IMR-90 (cell line): ENCODE results near the gene ZDHHC17. TPM values are rescaled to one million over a fixed set of nuclear protein-coding genes. Genes with fewer than 3 reads are reported as not detected.

Source experiments
- ATAC-seq: fragments of 200-7000 bp; cut with Tn5 transposase; 2 replicates; pipeline ENCODE4 v1.9.1; 2020; ENCODE audit warnings: low read depth, mild to moderate bottlenecking, moderate library complexity
- BruUV-seq: library from RNA; stranded (reverse); fragments of 400-500 nt; replicated peaks from 2 replicates; lab custom pipeline; 2021; lab: Mats Ljungman, UMichigan
- CTCF ChIA-PET: fragments of 300-600 bp; formaldehyde crosslinking; extraction: SDS; loops from one replicate; lab custom pipeline; 2021; ENCODE audit warnings: antibody characterized with exemption; lab: Yijun Ruan, JAX
- POLR2A ChIA-PET: fragments of 300-600 bp; sonication (Branson Sonifier 250); formaldehyde crosslinking; loops from one replicate; lab custom pipeline; 2022; ENCODE audit warnings: antibody characterized with exemption; ENCODE audit not compliant: unreplicated experiment; lab: Charles Lee
- DNase-seq: peaks from one replicate; pipeline ENCODE4 v3.0.0; 2013
- H2AFZ ChIP-seq: replicated peaks from 2 replicates; pipeline ENCODE3; 2013; ENCODE audit warnings: low read length, mild to moderate bottlenecking; ENCODE audit not compliant: poor library complexity
- H2AK5ac ChIP-seq: 2 replicates; pipeline ENCODE4 v1.6.1; 2013; ENCODE audit warnings: low read depth, low read length, inconsistent platforms
- H2AK9ac ChIP-seq: replicated peaks from 2 replicates; pipeline ENCODE3; 2013; ENCODE audit warnings: mild to moderate bottlenecking, low read depth, low read length, moderate library complexity; ENCODE audit not compliant: poor library complexity
- H2BK120ac ChIP-seq: 2 replicates; pipeline ENCODE4 v1.6.1; 2013; ENCODE audit warnings: low read depth, low read length, inconsistent platforms
- H2BK15ac ChIP-seq: 3 replicates; pipeline ENCODE4 v1.6.1; 2013; ENCODE audit warnings: low read depth, low read length, inconsistent platforms
- H2BK20ac ChIP-seq: 2 replicates; pipeline ENCODE4 v1.6.1; 2013; ENCODE audit warnings: low read depth, mild to moderate bottlenecking, inconsistent platforms, low read length, moderate library complexity
- H2BK5ac ChIP-seq: 2 replicates; pipeline ENCODE4 v1.6.1; 2013; ENCODE audit warnings: mild to moderate bottlenecking, low read depth, low read length, inconsistent platforms; ENCODE audit not compliant: poor library complexity, severe bottlenecking
- H3K14ac ChIP-seq: replicated peaks from 2 replicates; pipeline ENCODE4 v1.6.1; 2013; ENCODE audit warnings: low read depth, low read length, inconsistent platforms
- H3K18ac ChIP-seq: 2 replicates; pipeline ENCODE4 v1.6.1; 2013; ENCODE audit warnings: low read depth, low read length, control low read depth
- H3K23ac ChIP-seq: 2 replicates; pipeline ENCODE4 v1.6.1; 2013; ENCODE audit warnings: low read depth, low read length, inconsistent platforms
- H3K27ac ChIP-seq: 2 replicates; pipeline ENCODE4 v1.5.1; 2013; ENCODE audit warnings: mild to moderate bottlenecking, control low read depth, low read length; ENCODE audit not compliant: insufficient read depth
- H3K27me3 ChIP-seq: 2 replicates; pipeline ENCODE4 v1.6.1; 2013; ENCODE audit warnings: low read length; ENCODE audit not compliant: control insufficient read depth, insufficient read depth
- H3K36me3 ChIP-seq: 2 replicates; pipeline ENCODE4 v1.6.1; 2013; ENCODE audit warnings: low read length, mixed read lengths; ENCODE audit not compliant: control insufficient read depth, insufficient read depth
- H3K4ac ChIP-seq: 2 replicates; pipeline ENCODE4 v1.6.1; 2013; ENCODE audit warnings: low read depth, low read length, inconsistent platforms
- H3K4me1 ChIP-seq: 2 replicates; pipeline ENCODE4 v1.6.1; 2013; ENCODE audit warnings: low read length, mixed read lengths; ENCODE audit not compliant: control insufficient read depth, insufficient read depth
- H3K4me2 ChIP-seq: 2 replicates; pipeline ENCODE4 v1.6.1; 2013; ENCODE audit warnings: low read depth, mild to moderate bottlenecking, control low read depth, low read length, moderate library complexity
- H3K4me3 ChIP-seq: 2 replicates; pipeline ENCODE4 v1.5.1; 2013; ENCODE audit warnings: low read depth, mild to moderate bottlenecking, control low read depth, low read length, moderate library complexity; ENCODE audit not compliant: insufficient read depth
- H3K56ac ChIP-seq: 2 replicates; pipeline ENCODE4 v1.6.1; 2013; ENCODE audit warnings: low read length, inconsistent platforms; ENCODE audit not compliant: insufficient read depth; ENCODE audit errors: extremely low read depth
- H3K79me1 ChIP-seq, 2 experiments: 2 replicates each; pipeline ENCODE4 v1.6.1; 2013; ENCODE audit warnings: low read length in 2 of 2, inconsistent platforms in 1 of 2, low read depth in 1 of 2
- H3K9ac ChIP-seq: 2 replicates; pipeline ENCODE4 v1.6.1; 2013; ENCODE audit warnings: low read depth, low read length, control low read depth
- H3K9me1 ChIP-seq: 2 replicates; pipeline ENCODE4 v1.6.1; 2013; ENCODE audit warnings: low read length, inconsistent platforms; ENCODE audit not compliant: insufficient read depth
- H3K9me3 ChIP-seq: 2 replicates; pipeline ENCODE4 v1.6.1; 2013; ENCODE audit warnings: low read length; ENCODE audit not compliant: control insufficient read depth, insufficient read depth
- H4K20me1 ChIP-seq: 2 replicates; pipeline ENCODE4 v1.6.1; 2013; ENCODE audit warnings: low read length, inconsistent platforms; ENCODE audit not compliant: insufficient read depth
- H4K5ac ChIP-seq: 2 replicates; pipeline ENCODE4 v1.6.1; 2013; ENCODE audit warnings: mild to moderate bottlenecking, low read depth, low read length, control low read depth
- H4K8ac ChIP-seq, 2 experiments: 2 replicates each; pipeline ENCODE4 v1.6.1; 2013; ENCODE audit warnings: low read depth in 2 of 2, low read length in 2 of 2, control low read depth in 1 of 2, inconsistent platforms in 1 of 2
- H4K91ac ChIP-seq: 2 replicates; pipeline ENCODE4 v1.6.1; 2013; ENCODE audit warnings: low read depth, low read length, inconsistent platforms; ENCODE audit not compliant: insufficient read depth
- BHLHE40 ChIP-seq: fragments of 150-350 bp; IDR thresholded peaks from 2 replicates; pipeline ENCODE4 v1.6.1; 2016; ENCODE audit warnings: mild to moderate bottlenecking, low read depth, low read length
- CEBPB ChIP-seq: IDR thresholded peaks from 2 replicates; pipeline ENCODE4 v1.6.1; 2012; ENCODE audit warnings: low read depth, low read length, improper control_type of control experiment
- CHD1 ChIP-seq: IDR thresholded peaks from 2 replicates; pipeline ENCODE4 v1.6.1; 2012; ENCODE audit warnings: low read depth, low read length, improper control_type of control experiment
- FOS ChIP-seq: fragments of 150-350 bp; IDR thresholded peaks from 2 replicates; pipeline ENCODE4 v1.6.1; 2016; ENCODE audit warnings: low read depth, low read length
- MAFK ChIP-seq: IDR thresholded peaks from 2 replicates; pipeline ENCODE4 v1.6.1; 2012; ENCODE audit warnings: low read depth, low read length, improper control_type of control experiment
- MAZ ChIP-seq: IDR thresholded peaks from 2 replicates; pipeline ENCODE4 v1.6.1; 2012; ENCODE audit warnings: low read depth, mild to moderate bottlenecking, low read length, improper control_type of control experiment, moderate library complexity, borderline replicate concordance
- MXI1 ChIP-seq: IDR thresholded peaks from 2 replicates; pipeline ENCODE4 v1.6.1; 2012; ENCODE audit warnings: low read depth, mild to moderate bottlenecking, low read length, moderate library complexity, borderline replicate concordance
- NFE2L2 ChIP-seq: fragments of 150-350 bp; IDR thresholded peaks from 2 replicates; pipeline ENCODE4 v1.6.1; 2016; ENCODE audit warnings: low read depth, mild to moderate bottlenecking, low read length
- POLR2A ChIP-seq: IDR thresholded peaks from 2 replicates; pipeline ENCODE4 v1.6.1; 2012; ENCODE audit warnings: mild to moderate bottlenecking, low read depth, low read length
- RAD21 ChIP-seq: IDR thresholded peaks from 2 replicates; pipeline ENCODE4 v1.6.1; 2012; ENCODE audit warnings: low read length, improper control_type of control experiment
- RCOR1 ChIP-seq: IDR thresholded peaks from 2 replicates; pipeline ENCODE4 v1.6.1; 2012; ENCODE audit warnings: mild to moderate bottlenecking, low read length, improper control_type of control experiment; ENCODE audit not compliant: insufficient replicate concordance
- RFX5 ChIP-seq: IDR thresholded peaks from 2 replicates; pipeline ENCODE4 v1.8.0; 2012; ENCODE audit warnings: low read depth, mild to moderate bottlenecking, low read length, moderate library complexity
- SMC3 ChIP-seq: fragments of 150-350 bp; IDR thresholded peaks from 2 replicates; pipeline ENCODE4 v1.6.1; 2016; ENCODE audit warnings: low read depth, mild to moderate bottlenecking, antibody characterized with exemption, low read length, moderate library complexity
- WGBS, 2 experiments: methylation state at CpG; one replicate each; pipeline versions ENCODE4 v1.1.5 to v1.1.7; 2013; ENCODE audit warnings: missing lambda C conversion rate in 2 of 2; ENCODE audit not compliant: insufficient read length in 1 of 2; ENCODE audit errors: extremely low coverage in 2 of 2; 5-methylcytosine and 5-hydroxymethylcytosine counted together
- dilution Hi-C: fragments of 300-500 bp; cut with HindIII; formaldehyde crosslinking; loops from one replicate; pipeline ENCODE4 v1.14.3; 2018; ENCODE audit warnings: low sequenced_read_pairs; ENCODE audit not compliant: unreplicated experiment
- in situ Hi-C: fragments of 300-500 bp; cut with MboI; formaldehyde crosslinking; loops from 3 replicates; pipeline ENCODE4 v1.14.3; 2019; ENCODE audit warnings: low sequenced_read_pairs, inconsistent platforms, mixed read lengths
- intact Hi-C: fragments of 100-400 bp; cut with micrococcal nuclease; formaldehyde crosslinking; loops from 2 replicates; pipeline ENCODE4 v1.10.0; 2022
- polyA plus RNA-seq, 3 experiments: library from polyadenylated mRNA; depleted of rRNA; stranded (reverse); fragments of >200 nt; gene quantifications; 2 replicates each; pipeline ENCODE4 v1.2.3, GENCODE V29; 2012; ENCODE audit warnings: low replicate concordance in 1 of 3
- total RNA-seq: library from RNA; depleted of rRNA; stranded (reverse); fragments of >200 nt; gene quantifications from 2 replicates; pipeline ENCODE4 v1.2.3, GENCODE V29; 2012
- TF ChIP-seq, protein P1 (sequence below): fragments of 150-350 bp; IDR thresholded peaks from 2 replicates; pipeline ENCODE4 v1.6.1; 2017; ENCODE audit warnings: mild to moderate bottlenecking, antibody characterized with exemption, low read length, low read depth
- TF ChIP-seq, protein P2 (sequence below): fragments of 150-350 bp; IDR thresholded peaks from 2 replicates; pipeline ENCODE4 v1.6.1; 2016; ENCODE audit warnings: low read depth, mild to moderate bottlenecking, low read length, moderate library complexity, borderline replicate concordance
- TF ChIP-seq, protein P3 (sequence below): conservative IDR thresholded peaks from 2 replicates; pipeline ENCODE4 v1.5.1; 2012; ENCODE audit warnings: mild to moderate bottlenecking, low read depth, low read length, improper control_type of control experiment

ZDHHC17 gene
- total and polyA plus RNA-seq, 2 of the 4 experiments (the other 2 are of a cell fraction) = 23.3 to 125 TPM

- no CpG with 5 or more reads among the region's 3 CpGs for WGBS, 2 experiments
- in situ Hi-C loops = no loop called here
These were observed 72.7 kb downstream of the ZDHHC17 start for GRCh38 chr12:76836633-76837032.

More at GRCh38 chr12:76836633-76837032, 72.7 kb downstream of the ZDHHC17 start:
- POLR2A ChIA-PET = no interaction called here
- dilution Hi-C loops (no loop called here), intact Hi-C loops (no loop called here)
- Histone ChIP-seq H3K18ac (no peak overlapping the region), H3K27me3 (no peaks in the 10 kb centered on the region), H3K4me1 (no peaks in the 10 kb centered on the region), H2BK15ac (no peak overlapping the region), H4K20me1 (no peaks in the 10 kb centered on the region), H3K9me1 (no peaks in the 10 kb centered on the region), H4K5ac (no peak overlapping the region), H4K8ac (no peak overlapping the region), H2AK9ac (no peak overlapping the region), H3K4me3 (no peak overlapping the region), H3K56ac (no peak overlapping the region; the same call in 1 of the 2 replicates), H3K79me1 (peaks cover 6 to 7% of the 10 kb centered on the region in 2 experiments), H3K4ac (no peak overlapping the region), H2BK120ac (no peak overlapping the region), H3K4me2 (no peak overlapping the region), H3K14ac (no peak overlapping the region), H4K91ac (no peak overlapping the region), H2BK20ac (no peak overlapping the region), H3K23ac (no peak overlapping the region), H2AK5ac (no peak overlapping the region), H2BK5ac (no peak overlapping the region), H3K27ac (no peak overlapping the region), H3K36me3 (peaks cover 4% of the 10 kb centered on the region), H3K9me3 (no peaks in the 10 kb centered on the region), H2AFZ (no peak overlapping the region), H3K9ac (no peak overlapping the region)
- no TSS peak for BruUV-seq
- TF ChIP-seq CHD1 = no peak
- TF ChIP-seq MXI1 = no peak
- no peak for TF ChIP-seq RAD21
- no peak for TF ChIP-seq FOS
- TF ChIP-seq SMC3 = no peak
- no peak for TF ChIP-seq RCOR1
- no peak for TF ChIP-seq NFE2L2
- no peak for TF ChIP-seq BHLHE40
- no peak for TF ChIP-seq MAFK
- TF ChIP-seq, protein P1, sequence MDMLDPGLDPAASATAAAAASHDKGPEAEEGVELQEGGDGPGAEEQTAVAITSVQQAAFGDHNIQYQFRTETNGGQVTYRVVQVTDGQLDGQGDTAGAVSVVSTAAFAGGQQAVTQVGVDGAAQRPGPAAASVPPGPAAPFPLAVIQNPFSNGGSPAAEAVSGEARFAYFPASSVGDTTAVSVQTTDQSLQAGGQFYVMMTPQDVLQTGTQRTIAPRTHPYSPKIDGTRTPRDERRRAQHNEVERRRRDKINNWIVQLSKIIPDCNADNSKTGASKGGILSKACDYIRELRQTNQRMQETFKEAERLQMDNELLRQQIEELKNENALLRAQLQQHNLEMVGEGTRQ = no peak
- TF ChIP-seq, protein P2, sequence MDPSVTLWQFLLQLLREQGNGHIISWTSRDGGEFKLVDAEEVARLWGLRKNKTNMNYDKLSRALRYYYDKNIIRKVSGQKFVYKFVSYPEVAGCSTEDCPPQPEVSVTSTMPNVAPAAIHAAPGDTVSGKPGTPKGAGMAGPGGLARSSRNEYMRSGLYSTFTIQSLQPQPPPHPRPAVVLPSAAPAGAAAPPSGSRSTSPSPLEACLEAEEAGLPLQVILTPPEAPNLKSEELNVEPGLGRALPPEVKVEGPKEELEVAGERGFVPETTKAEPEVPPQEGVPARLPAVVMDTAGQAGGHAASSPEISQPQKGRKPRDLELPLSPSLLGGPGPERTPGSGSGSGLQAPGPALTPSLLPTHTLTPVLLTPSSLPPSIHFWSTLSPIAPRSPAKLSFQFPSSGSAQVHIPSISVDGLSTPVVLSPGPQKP = no peak
- no peak for TF ChIP-seq CEBPB
- no peak for TF ChIP-seq MAZ
- TF ChIP-seq, protein P3, sequence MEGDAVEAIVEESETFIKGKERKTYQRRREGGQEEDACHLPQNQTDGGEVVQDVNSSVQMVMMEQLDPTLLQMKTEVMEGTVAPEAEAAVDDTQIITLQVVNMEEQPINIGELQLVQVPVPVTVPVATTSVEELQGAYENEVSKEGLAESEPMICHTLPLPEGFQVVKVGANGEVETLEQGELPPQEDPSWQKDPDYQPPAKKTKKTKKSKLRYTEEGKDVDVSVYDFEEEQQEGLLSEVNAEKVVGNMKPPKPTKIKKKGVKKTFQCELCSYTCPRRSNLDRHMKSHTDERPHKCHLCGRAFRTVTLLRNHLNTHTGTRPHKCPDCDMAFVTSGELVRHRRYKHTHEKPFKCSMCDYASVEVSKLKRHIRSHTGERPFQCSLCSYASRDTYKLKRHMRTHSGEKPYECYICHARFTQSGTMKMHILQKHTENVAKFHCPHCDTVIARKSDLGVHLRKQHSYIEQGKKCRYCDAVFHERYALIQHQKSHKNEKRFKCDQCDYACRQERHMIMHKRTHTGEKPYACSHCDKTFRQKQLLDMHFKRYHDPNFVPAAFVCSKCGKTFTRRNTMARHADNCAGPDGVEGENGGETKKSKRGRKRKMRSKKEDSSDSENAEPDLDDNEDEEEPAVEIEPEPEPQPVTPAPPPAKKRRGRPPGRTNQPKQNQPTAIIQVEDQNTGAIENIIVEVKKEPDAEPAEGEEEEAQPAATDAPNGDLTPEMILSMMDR = no peak
- TF ChIP-seq POLR2A = no peak
- TF ChIP-seq RFX5 = no peak
- DNase-seq (no peak), ATAC-seq (no peak)
- CTCF ChIA-PET = no interaction called here
